Inferior parietal cortex (tissue), 1 donor: Measurements from ENCODE around the gene NFIX.

Experiments
- DNase-seq: peaks from one replicate; pipeline ENCODE4 v3.0.0-alpha.2; 2016; ENCODE audit errors: extremely low spot score

NFIX gene

DNA sequence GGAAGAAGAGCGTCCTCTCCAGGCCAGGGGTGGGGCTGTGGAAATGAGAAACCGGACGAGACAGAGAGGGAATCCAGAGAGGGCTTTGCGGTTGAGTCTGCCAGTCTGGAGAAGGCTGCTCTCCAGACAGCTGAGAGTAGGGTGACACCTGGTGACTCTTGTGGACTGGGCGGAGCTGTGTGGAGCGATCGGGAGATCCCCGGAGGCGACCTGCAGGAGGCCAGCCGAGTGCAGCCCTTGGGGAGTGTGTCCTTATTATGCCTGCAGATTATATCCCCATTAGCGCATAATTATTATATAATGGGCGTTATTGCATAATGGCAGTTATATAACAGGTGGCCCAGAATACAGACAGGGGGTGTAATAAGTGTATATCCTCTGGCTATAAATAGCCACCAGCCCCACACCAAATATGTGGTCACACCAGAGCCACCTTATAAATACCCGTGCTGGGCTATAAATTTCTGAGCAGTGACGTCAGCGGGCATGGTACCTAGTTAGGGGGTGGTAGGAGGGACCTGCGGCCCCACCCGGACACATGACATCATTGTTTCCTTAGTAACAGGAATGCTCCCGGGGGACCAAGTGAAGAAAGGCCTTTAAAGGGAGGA, 41.2 kb downstream of the NFIX start:
- no peak for DNase-seq

GRCh38 chr19:13037161-13037560, 41.9 kb downstream of the NFIX start:
- DNase-seq: no peak

- DNase-seq: no peak
Measured at GRCh38 chr19:13037731-13038130, 42.5 kb downstream of the NFIX start.

DNA sequence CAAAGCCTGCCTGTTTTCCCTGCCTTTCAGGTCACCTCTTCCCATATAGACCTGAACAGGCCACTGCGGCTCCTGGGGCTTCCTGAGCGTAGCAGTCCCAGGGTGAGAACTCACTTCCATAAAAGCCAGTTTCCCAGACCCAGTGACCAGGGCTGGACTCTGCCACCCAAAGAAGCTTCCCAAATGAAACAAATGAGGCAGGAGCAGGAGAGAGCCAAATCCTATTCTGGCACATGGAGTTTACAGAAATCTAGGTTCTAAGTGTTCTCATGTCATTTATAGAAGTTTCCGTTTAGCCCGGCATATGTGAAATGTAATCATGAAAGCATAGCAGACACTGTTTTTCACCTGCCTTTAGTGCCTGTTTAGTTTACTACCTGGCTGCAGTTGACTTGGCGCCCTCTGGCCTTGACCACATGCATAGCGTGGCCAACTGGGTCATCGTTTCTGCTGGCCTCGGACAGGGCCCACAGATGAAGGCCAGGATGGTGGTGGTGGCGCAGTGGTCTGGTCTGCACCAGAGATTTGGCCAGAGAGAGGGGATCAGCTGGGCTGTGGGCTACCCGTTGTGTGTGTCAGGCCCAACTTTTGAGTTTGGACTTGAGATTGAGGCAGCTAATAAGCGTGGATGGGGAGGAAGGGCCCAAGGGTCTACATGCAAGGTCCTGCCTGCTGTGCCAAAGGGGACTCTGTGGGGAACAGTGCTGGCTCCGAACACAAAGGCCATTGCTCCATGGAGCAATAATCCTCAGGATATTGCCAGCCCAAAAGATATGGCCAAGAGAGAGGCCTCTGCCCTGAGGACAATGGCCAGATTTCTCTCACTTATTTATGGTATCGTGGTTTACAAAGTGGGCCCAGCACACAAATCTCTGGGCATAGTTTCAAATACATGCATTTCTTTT, 43.3 kb downstream of the NFIX start:
- no peak for DNase-seq

GRCh38 chr19:13039211-13039789, 44.0 kb downstream of the NFIX start:
- no peak for DNase-seq

DNA sequence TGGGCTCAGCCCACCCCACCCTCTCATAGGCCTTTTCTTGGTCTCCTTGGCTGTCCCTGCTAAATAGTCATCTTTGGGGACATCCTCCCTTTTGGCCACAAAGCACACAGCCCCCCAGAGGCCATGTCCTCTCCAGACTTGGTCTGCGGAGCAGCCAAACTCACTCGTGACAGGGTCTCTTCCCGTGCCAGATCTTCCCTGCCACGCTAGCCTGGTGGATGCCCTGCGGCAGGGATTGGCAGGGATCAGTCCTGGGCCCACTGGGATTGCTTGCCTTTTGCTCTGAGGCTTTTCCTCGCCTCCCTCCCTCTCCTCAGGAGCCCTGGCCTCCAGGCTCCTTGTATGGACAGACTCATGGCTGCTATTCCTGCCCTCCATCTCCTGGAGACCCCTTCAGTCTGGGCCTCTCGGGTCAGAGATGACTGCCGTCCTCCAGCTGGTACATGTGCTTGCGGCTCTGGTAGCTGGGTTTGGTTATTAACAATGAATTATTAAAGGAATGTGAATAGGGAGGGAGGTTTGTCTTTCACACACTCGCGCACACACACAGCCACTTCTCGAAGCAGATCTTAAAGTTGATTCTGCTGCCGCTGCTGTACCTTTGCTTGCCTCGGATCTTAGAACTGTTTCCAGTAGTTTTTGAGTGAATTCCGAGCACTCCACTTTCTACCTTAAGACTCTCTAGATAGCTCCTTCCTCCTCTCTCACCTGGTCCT, 45.1 kb downstream of the NFIX start:
- DNase-seq: no peak

GRCh38 chr19:13040948-13041292, 45.6 kb downstream of the NFIX start:
- DNase-seq: no peak

- DNase-seq: no peak
Measured at GRCh38 chr19:13042443-13043130, 47.3 kb downstream of the NFIX start.

DNA sequence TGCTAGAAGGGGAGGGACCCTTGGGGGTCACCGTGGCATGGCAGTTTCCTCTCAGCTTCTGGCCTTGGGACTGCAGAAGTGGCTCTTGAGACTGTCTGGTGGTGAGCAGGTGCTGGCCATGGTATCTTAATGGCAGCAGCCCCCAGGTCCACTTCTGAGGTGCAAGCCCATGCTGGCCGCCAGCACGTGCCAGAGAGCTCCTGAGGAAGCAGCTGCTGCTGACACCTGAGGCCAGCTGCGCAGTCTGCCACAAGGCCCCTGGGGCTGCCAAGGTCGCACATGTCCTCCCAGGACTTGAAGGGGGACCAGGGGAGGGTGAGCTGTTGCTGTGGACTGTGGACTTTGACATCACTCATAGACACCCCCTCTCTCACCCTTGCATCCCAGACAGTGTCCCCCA, 48.0 kb downstream of the NFIX start:
- DNase-seq: no peak

GRCh38 chr19:13044231-13044836, 49.1 kb downstream of the NFIX start:
- no peak for DNase-seq

GRCh38 chr19:13045812-13046211, 50.5 kb downstream of the NFIX start:
- DNase-seq: no peak

DNA sequence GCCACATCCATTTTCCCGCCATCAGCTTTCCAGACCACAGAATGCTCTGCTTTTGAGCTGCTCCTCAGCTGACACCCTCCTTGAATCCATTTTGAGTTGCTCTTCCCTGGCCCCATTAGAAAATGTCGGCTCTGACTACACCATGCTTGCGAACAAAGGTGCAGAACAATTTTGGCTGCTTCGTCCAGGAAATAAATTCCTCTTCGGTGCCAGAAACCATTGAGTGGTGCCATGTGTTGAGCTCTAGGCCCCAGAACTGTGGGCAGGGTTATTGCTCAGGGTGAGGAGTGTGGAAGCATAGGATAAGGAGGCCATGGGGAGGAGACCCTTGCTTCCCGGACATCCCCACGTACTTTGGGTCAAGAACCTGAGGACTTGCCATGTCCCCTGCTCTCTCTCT, 52.1 kb downstream of the NFIX start:
- DNase-seq: no peak

DNA sequence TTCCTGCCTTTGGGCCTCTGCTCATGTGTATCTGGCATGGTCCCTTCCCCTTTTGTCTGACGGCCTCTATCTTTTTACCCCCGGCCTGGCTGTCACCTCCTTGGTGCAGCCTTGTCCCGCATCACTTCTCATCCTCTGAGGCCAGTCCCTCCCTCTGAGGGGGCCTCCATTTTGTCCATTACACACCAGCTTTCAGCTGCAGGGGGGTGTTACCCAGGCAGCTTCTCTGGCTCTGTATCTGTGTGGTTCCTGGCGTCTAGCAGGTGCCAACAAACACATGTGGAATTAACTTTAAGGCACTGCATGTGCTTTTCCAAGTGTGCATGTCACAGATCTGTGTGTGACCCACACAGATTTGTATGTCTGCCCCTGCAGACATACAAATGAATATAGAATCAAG, 55.0 kb downstream of the NFIX start:
- no peak for DNase-seq

DNA sequence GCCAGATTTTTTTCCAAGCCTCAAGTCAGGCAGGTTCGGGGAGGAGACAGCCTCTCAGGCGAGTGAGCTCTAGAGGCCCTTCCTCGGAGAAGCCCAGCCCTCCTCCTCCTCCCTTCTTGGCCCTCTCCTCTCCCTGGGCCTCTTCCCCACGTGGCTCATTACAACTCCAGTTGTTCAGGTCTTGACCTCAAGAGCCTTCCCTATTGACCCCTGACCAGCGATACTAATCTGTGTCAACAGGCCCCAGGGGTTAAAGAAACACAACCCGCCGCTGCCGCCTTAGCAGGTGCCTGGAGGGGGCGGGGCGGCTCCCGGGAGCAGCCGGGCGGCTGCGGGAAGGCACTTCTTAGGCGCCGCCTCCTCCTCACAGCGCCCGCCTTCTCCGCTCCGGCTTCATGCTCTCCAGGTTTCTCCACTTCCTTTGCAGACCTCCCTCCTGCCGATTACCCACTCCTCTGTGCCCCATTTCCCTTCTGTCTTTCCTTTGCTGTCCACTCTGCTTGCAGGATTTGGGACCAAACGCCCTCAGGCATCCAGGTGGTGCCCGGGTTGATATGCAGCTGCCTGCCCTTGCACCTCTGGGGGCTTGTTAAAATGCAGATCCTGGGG, 56.4 kb downstream of the NFIX start:
- DNase-seq: no peak

DNA sequence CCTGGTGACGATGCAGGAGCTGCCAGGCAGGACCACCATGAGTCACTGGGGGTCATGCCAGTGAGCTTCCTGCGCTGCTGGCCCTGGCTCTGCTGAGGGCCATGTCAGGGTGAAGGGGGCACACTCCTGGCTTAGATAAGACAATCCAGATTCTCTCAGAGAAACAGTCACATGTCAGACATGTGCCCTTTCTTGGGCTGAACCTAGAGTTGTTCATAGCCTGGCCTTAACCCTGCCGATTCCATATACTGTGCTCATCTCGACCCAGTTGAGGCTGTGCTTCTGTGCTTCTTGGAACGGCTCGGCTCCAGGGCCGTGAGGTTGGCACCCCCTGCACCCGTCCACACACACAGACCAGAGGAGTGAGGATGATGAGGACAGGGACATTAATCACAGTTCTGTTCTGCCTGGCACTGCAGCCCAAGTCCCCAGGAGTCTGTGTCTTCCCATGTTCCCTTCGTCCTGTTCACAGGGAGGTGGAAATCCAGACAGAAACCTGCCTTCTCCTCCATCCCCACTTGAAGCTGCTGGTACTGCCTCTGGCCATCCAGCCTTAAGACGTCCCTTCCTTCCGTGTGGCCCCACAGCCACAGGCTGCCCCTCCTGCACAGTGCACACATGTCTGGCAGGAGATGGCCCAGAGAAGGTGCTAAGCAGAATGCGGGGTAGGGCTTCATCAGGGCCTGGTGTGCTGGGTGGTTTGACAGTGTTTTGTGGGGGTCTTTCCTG, 57.3 kb downstream of the NFIX start:
- no peak for DNase-seq

GRCh38 chr19:13053238-13053637, 58.0 kb downstream of the NFIX start:
- DNase-seq: no peak

DNA sequence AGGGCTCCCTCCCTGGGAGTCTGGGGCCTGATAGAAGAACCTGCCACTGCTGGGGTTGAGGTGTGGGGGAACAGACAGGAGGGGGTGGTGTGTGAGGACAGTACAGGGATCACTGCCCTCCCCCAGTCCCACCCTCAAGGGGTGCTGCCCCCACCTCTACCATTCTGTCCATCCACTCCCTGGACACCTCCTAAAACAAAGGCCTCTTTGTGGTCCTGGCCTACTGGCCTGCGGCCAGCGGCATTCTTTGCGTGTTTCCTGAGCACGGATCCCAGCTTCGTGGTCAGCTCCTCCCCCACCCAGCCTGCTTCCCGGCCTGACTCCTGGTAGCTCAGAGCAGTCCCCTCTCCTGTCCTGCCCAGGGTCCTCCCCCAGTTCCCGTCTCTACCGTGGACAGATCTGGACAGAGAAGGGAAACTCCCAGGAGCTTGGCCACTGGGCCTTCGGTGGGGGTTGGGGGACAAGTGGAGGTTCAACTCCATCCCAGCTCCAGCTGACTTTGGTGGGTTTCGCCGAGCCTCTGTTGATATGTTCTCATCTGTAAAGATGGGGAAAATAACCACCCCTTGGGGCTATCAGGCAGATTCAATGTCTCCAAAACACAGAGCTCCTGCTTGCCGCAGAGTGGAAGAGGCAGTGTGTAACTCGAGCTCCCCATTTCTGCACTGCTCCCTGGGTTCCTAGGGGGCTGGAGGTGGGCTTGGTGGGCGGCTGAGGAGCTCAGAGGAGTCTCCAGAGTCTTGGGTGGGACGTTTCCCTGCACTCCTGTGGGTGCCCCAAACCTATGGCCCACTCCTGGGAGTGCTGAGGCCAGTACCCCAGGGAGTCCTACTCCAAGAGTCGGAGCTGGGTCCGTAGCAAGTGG, 58.7 kb downstream of the NFIX start:
- no peak for DNase-seq

- DNase-seq: no peak
Measured at GRCh38 chr19:13054626-13055212, 59.4 kb downstream of the NFIX start.
